GM12873 (cell line): ENCODE results near the gene LYZL4.

Experiments used
- TF ChIP-seq, protein P1 (sequence below): IDR thresholded peaks from 2 replicates; pipeline ENCODE4 v1.5.1; 2012; ENCODE audit warnings: low read depth, mild to moderate bottlenecking, moderate library complexity, low read length, control low read depth; ENCODE audit not compliant: insufficient read depth; ENCODE audit errors: missing control alignments

LYZL4 gene

DNA sequence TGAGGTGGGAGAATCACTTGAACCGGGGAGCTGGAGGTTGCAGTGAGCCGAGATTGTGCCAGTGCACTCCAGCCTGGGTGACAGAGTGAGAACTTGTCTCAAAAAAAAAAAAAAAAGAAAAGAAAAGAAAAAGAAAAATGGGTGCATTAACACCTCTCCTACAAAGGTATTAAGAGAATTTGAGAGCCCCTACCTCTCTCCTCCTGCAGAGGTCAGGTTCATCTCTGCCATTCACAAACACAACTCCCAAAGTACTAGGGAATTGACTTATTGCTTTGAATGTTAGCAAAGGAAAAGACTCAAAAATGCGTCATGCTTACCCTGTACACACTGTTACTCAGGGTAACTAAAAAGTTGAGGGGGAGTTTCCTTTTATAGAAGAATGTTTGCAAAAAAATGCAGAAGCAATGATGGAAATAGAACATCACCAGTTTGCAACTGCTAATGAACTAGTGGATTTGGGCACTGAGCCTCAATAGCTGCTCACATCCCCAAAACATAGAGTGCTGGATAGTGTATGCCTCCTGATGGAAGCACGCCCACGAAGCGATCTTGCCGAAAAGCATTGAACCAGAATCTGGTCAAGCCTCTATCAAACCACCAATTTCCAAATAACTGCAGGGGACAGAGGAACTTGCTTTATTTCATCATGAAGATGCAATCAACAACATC lies 15.5 kb upstream of the LYZL4 start:
- TF ChIP-seq, protein P1, sequence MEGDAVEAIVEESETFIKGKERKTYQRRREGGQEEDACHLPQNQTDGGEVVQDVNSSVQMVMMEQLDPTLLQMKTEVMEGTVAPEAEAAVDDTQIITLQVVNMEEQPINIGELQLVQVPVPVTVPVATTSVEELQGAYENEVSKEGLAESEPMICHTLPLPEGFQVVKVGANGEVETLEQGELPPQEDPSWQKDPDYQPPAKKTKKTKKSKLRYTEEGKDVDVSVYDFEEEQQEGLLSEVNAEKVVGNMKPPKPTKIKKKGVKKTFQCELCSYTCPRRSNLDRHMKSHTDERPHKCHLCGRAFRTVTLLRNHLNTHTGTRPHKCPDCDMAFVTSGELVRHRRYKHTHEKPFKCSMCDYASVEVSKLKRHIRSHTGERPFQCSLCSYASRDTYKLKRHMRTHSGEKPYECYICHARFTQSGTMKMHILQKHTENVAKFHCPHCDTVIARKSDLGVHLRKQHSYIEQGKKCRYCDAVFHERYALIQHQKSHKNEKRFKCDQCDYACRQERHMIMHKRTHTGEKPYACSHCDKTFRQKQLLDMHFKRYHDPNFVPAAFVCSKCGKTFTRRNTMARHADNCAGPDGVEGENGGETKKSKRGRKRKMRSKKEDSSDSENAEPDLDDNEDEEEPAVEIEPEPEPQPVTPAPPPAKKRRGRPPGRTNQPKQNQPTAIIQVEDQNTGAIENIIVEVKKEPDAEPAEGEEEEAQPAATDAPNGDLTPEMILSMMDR, result no peak

DNA sequence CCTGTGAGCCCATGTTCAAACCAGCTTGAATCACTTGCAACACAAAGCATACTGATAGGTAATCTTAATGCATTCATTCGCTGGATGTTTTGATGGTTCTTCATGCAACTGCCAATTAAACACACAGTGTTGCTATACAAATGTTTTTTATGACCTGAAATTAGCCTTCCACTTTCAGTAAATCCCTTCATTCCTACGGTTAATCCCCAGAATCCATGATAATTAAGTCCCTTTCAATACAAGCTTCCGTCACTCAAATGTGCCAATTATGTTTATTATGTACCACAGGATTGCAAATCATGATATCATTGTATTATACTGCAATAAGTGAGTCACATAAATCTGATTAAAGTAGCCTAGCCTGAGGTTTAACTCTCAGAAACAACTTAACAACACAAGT lies 14.5 kb upstream of the LYZL4 start:
- TF ChIP-seq, protein P1, result no peak

DNA sequence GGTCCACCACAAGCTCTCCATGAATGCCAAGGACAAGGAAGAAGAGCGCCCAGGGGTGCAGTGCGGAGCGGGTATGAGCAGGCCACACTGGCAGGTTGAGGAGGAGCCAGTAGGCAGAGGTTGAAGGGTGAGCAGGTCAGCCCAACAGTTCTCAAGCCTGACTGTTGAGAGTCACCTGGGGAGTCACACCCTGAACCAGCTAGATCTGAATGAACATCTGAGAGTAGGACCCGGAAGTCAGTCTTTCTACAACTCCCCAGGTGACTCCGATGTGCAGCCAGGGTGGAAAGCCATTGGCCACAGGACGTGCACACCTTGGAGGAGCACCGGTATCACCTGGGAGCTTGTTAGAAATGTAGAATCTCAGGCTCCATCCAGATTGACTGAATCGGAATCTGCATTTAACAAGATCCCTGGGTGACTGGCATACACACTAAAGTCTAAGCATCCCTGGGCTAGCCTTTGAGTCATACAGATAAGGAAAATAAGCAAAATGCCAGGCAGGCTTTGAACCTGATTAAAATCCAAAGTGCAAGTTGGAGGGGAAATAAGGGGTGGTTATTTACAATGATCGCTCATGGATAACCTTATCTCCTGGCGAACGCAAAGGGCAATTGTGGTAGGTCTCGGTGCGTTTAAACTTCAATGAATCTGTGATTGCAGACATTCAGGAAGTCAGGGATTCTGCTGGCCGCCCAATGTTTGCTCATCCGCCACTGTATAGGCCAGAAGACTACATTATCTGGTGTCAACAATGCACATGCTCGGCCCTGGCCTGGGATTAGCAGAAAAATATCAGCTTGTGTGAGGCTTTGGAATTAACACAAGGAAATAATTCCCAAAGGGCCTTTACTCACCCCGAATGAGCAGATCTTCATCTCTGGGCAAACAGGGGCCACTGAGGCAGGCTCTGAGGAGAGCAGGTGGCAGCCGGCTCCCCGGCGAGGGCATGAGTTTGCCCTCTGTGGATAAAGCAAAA lies 11.7 kb upstream of the LYZL4 start:
- TF ChIP-seq, protein P1, result no peak

DNA sequence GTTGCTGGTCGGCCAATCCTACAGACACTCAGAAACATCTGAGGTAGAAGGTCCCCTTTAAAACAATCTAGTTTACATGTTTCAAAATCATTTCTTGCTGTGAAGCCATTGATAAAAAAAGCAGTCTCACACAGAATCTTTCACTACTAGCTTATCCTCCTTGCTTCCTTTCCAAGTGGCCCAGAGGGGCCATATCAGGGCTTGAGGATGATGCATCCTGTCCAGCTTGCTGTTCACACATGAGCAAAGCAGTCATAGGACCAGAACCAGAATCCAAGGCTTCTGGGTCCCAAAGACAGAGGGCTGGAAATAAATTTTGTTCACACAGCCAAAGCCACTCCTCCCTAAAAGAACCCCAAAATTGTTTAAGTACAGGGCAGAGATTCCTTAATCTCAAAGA lies 9.2 kb upstream of the LYZL4 start:
- TF ChIP-seq, protein P1, result no peak

DNA sequence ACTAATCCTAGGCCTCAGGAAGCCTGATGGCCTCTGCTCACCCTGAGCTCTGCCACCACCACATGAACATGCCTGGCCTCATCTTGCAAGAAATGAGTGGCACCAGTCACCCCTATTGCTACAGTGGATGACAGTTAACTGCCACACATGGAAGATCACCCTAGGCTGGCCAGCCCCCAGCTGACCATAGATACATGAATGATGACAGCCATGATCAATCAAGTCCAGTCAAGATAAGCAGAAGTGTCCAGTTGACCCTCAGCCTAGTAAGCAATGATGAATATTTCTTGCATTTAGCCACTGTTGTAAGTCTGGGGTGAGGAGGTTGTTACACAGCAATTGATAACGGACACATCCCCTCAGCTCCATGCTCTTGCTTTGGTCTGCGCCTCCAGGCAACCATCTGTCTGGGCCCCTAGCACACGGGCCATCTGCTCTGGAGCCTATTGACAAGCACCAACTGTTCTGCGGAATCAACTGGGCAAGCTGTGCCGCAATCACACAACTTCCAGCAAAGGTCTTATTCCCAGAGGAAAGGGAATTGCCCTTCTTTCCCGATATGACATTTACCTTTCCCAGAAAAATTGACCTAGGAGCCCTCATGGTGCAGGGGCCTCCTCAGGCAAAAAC lies 2.2 kb upstream of the LYZL4 start:
- TF ChIP-seq, protein P1, result no peak

DNA sequence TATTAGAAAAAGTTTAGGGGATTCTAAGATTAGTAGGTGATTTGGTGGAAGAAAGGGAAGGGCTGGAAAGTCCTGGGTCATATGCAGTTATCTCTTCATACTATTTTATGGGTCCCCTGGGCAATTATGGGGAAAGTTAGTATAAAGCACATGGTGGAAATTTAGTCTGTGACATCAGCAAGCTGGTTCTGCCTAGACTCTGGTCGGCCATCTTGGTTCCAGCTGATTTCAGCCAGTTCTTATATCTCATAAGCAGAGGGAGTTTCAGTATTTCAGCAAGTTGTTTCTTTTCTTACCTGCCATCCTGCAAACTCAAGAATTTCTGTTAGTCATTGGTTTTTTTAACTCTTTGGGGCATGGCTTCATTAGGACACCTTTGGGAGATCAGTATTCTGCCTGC lies 1.0 kb upstream of the LYZL4 start:
- TF ChIP-seq, protein P1, result no peak

DNA sequence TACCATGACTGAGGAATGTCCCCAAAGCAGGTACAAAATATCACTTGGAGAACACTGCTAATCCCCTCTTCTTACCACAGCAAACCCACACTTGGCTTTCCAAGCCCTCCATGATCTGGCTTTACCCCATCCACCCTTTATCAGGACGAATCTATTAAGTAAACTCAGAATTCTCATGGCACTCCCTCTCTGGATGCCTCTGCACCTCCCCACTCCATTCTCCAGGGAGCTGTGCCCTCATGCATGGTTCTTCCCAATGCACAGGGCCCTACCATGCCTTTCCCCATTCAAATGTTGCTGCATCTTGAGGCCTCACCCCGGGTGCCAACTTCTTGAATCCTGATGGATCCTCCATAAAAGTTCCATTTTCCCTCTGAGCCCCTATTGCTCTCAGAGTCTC lies 2.3 kb downstream of the LYZL4 start:
- TF ChIP-seq, protein P1, result no peak
